ENCODE measurements around the gene P2RY8. TPM values are rescaled to one million over a fixed set of nuclear protein-coding genes. Genes with fewer than 3 reads are reported as not detected.
"Not testable (repeated sequence)": the region's sequence is repeated elsewhere in the genome, so short reads cannot be mapped to it uniquely, and the experiment has no call there.

Gene P2RY8
- total RNA-seq, 1 experiment from 2014 or later = not detected

GRCh38 chrX:1449823-1450149 lies 87.2 kb downstream of the P2RY8 start:
- Histone ChIP-seq H3K9me3 (no peaks in the 10 kb centered on the region), H3K4me1 (no peaks in the 10 kb centered on the region), H3K4me3 (ENCODE audit: low read depth, low read length) (no peak overlapping the region), H3K27me3 (replicated peaks; ENCODE audit: control insufficient read depth, insufficient read depth, low read length) (no peaks in the 10 kb centered on the region), H3K36me3 (ENCODE audit: control insufficient read depth, insufficient read depth, low read length) (no peaks in the 10 kb centered on the region)
- Mint-ChIP-seq H3K27ac (ENCODE audit: unreplicated experiment) (peak overlapping the region; percentile 43), H3K36me3 (ENCODE audit: insufficient read depth, unreplicated experiment) (peaks cover 51% of the 10 kb centered on the region), H3K4me3 (ENCODE audit: unreplicated experiment) (no peak overlapping the region), H3K4me1 (ENCODE audit: low read depth, unreplicated experiment) (no peaks in the 10 kb centered on the region), H3K27me3 (ENCODE audit: insufficient read depth, unreplicated experiment) (no peaks in the 10 kb centered on the region), H3K9me3 (ENCODE audit: unreplicated experiment) (peaks cover 26% of the 10 kb centered on the region)
- no peak for TF ChIP-seq CTCF (IDR thresholded peaks at IDR 0.05; ENCODE audit: insufficient read depth in 1 of 2, low read depth in 1 of 2, low read length in 1 of 2, severe bottlenecking in 1 of 2, unreplicated experiment in 1 of 2)
- DNase-seq = no peak
- no TSS peak for BruUV-seq (replicated peaks)
- intact Hi-C loops (cut with micrococcal nuclease; ENCODE audit: unreplicated experiment) = loop anchor here (10.0 kb wide), 1 partner anchor 1175 kb away; no protein-coding TSS in a partner anchor
- ChIA-PET CTCF (no interaction called here), POLR2A (no interaction called here)

GRCh38 chrX:1449036-1449822 lies 87.8 kb downstream of the P2RY8 start:
- peaks cover 32% of the 10 kb centered on the region for H3K9me3 Mint-ChIP-seq (ENCODE audit: unreplicated experiment)
- H3K27me3 ChIP-seq (replicated peaks; ENCODE audit: control insufficient read depth, insufficient read depth, low read length) = no peaks in the 10 kb centered on the region
- peak overlapping the region; percentile 43 for H3K27ac Mint-ChIP-seq (ENCODE audit: unreplicated experiment)
- no peaks in the 10 kb centered on the region for H3K4me1 Mint-ChIP-seq (ENCODE audit: low read depth, unreplicated experiment)
- H3K4me3 Mint-ChIP-seq (ENCODE audit: unreplicated experiment) = no peak overlapping the region
- ChIA-PET POLR2A (no interaction called here), CTCF (no interaction called here)
- H3K27me3 Mint-ChIP-seq (ENCODE audit: insufficient read depth, unreplicated experiment) = no peaks in the 10 kb centered on the region
- H3K4me3 ChIP-seq (ENCODE audit: low read depth, low read length) = no peak overlapping the region
- intact Hi-C loops (cut with micrococcal nuclease; ENCODE audit: unreplicated experiment) = no loop called here
- peaks cover 55% of the 10 kb centered on the region for H3K36me3 Mint-ChIP-seq (ENCODE audit: insufficient read depth, unreplicated experiment)
- H3K36me3 ChIP-seq (ENCODE audit: control insufficient read depth, insufficient read depth, low read length) = no peaks in the 10 kb centered on the region
- no peak for TF ChIP-seq CTCF (IDR thresholded peaks at IDR 0.05; ENCODE audit: insufficient read depth in 1 of 2, low read depth in 1 of 2, low read length in 1 of 2, severe bottlenecking in 1 of 2, unreplicated experiment in 1 of 2)
- no peaks in the 10 kb centered on the region for H3K9me3 ChIP-seq
- DNase-seq = peak in 1 of 2 experiments; percentile 27
- BruUV-seq (replicated peaks) = no TSS peak
- no peaks in the 10 kb centered on the region for H3K4me1 ChIP-seq

GRCh38 chrX:1448573-1449001 lies 88.4 kb downstream of the P2RY8 start:
- H3K36me3 ChIP-seq (ENCODE audit: control insufficient read depth, insufficient read depth, low read length); BruUV-seq (replicated peaks); H3K27me3 Mint-ChIP-seq (ENCODE audit: insufficient read depth, unreplicated experiment); H3K27me3 ChIP-seq (replicated peaks; ENCODE audit: control insufficient read depth, insufficient read depth, low read length); H3K4me1 Mint-ChIP-seq (ENCODE audit: low read depth, unreplicated experiment); DNase-seq; POLR2A ChIA-PET; intact Hi-C loops (cut with micrococcal nuclease; ENCODE audit: unreplicated experiment); CTCF ChIA-PET; H3K9me3 ChIP-seq; H3K4me3 ChIP-seq (ENCODE audit: low read depth, low read length); H3K27ac Mint-ChIP-seq (ENCODE audit: unreplicated experiment); H3K4me3 Mint-ChIP-seq (ENCODE audit: unreplicated experiment); H3K4me1 ChIP-seq: not testable (repeated sequence)
- peaks cover 38% of the 10 kb centered on the region for H3K9me3 Mint-ChIP-seq (ENCODE audit: unreplicated experiment)
- peaks cover 61% of the 10 kb centered on the region for H3K36me3 Mint-ChIP-seq (ENCODE audit: insufficient read depth, unreplicated experiment)

GRCh38 chrX:1447969-1448572 lies 88.9 kb downstream of the P2RY8 start:
- Mint-ChIP-seq H3K36me3 (ENCODE audit: insufficient read depth, unreplicated experiment) (peaks cover 59% of the 10 kb centered on the region), H3K9me3 (ENCODE audit: unreplicated experiment) (peaks cover 38% of the 10 kb centered on the region)
- H3K9me3 ChIP-seq; H3K4me1 Mint-ChIP-seq (ENCODE audit: low read depth, unreplicated experiment); H3K27me3 ChIP-seq (replicated peaks; ENCODE audit: control insufficient read depth, insufficient read depth, low read length); H3K27ac Mint-ChIP-seq (ENCODE audit: unreplicated experiment); H3K4me1 ChIP-seq; intact Hi-C loops (cut with micrococcal nuclease; ENCODE audit: unreplicated experiment); CTCF ChIA-PET; POLR2A ChIA-PET; BruUV-seq (replicated peaks); H3K4me3 ChIP-seq (ENCODE audit: low read depth, low read length); H3K36me3 ChIP-seq (ENCODE audit: control insufficient read depth, insufficient read depth, low read length); H3K4me3 Mint-ChIP-seq (ENCODE audit: unreplicated experiment); H3K27me3 Mint-ChIP-seq (ENCODE audit: insufficient read depth, unreplicated experiment): not testable (repeated sequence)
- peak in 1 of 2 experiments; percentile 19 for DNase-seq

GRCh38 chrX:1446984-1447968 lies 89.7 kb downstream of the P2RY8 start:
- BruUV-seq (replicated peaks); H3K4me1 ChIP-seq; H3K27me3 ChIP-seq (replicated peaks; ENCODE audit: control insufficient read depth, insufficient read depth, low read length); POLR2A ChIA-PET; H3K27ac Mint-ChIP-seq (ENCODE audit: unreplicated experiment); CTCF ChIA-PET; intact Hi-C loops (cut with micrococcal nuclease; ENCODE audit: unreplicated experiment); H3K4me3 Mint-ChIP-seq (ENCODE audit: unreplicated experiment); H3K4me3 ChIP-seq (ENCODE audit: low read depth, low read length); H3K9me3 ChIP-seq; H3K27me3 Mint-ChIP-seq (ENCODE audit: insufficient read depth, unreplicated experiment); H3K36me3 ChIP-seq (ENCODE audit: control insufficient read depth, insufficient read depth, low read length); H3K4me1 Mint-ChIP-seq (ENCODE audit: low read depth, unreplicated experiment): not testable (repeated sequence)
- peak in 1 of 2 experiments; percentile 33 for DNase-seq
- Mint-ChIP-seq H3K9me3 (ENCODE audit: unreplicated experiment) (peaks cover 38% of the 10 kb centered on the region), H3K36me3 (ENCODE audit: insufficient read depth, unreplicated experiment) (peaks cover 62% of the 10 kb centered on the region)
